HG02678 (cell line): ENCODE results near the gene GJA1.
"Not testable (repeated sequence)": the region's sequence is repeated elsewhere in the genome, so short reads cannot be mapped to it uniquely, and the experiment has no call there.

Source experiments
- ATAC-seq: cut with Tn5 transposase; IDR thresholded peaks from one replicate; pipeline ENCODE4 v1.9.1; 2021; ENCODE audit warnings: mild to moderate bottlenecking, moderate library complexity; ENCODE audit not compliant: unreplicated experiment

Gene GJA1

DNA sequence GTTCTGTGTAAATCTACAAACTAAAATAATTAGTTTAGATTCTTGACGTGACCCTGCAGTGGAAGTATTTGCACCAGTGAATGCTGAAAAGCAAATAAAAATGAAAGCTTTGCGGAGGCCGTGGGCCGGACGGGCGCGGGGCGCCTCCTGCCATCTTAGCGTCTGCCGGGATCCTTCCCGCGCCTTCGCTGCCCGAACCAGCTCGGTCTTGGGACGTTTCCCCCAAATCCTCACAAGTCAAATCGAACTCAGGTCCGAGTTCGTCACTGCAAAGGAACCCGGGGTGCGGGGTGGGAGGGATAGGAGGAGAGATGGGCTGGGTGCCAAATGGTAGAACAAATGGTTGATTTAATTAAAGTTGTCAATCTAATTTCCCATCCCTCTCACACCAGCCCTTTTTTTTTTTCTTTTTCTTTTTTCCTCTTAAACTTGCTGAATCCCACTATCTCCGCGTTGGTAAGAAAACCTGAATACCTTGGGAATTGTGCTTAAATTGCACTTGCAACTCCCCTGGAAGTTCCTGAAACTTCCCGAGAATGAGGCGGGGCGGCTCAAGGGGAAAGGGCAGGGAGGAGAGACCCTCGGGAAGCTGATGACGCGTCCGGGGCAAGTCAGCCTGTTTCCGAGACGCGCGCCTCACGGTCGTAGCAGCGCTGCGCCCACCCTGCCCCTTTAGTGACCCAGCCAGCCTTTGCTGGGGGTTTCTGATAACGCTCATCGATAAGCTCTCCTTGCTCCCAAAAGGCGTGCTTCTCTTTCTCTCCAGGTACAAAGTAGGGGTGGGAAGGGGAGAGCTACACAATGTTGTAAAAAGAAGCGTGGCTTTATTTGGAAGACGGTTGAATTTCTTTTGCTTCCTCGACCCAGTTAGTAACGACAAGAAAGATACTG lies 1.8 kb downstream of the GJA1 start:
- ATAC-seq: no peak

DNA sequence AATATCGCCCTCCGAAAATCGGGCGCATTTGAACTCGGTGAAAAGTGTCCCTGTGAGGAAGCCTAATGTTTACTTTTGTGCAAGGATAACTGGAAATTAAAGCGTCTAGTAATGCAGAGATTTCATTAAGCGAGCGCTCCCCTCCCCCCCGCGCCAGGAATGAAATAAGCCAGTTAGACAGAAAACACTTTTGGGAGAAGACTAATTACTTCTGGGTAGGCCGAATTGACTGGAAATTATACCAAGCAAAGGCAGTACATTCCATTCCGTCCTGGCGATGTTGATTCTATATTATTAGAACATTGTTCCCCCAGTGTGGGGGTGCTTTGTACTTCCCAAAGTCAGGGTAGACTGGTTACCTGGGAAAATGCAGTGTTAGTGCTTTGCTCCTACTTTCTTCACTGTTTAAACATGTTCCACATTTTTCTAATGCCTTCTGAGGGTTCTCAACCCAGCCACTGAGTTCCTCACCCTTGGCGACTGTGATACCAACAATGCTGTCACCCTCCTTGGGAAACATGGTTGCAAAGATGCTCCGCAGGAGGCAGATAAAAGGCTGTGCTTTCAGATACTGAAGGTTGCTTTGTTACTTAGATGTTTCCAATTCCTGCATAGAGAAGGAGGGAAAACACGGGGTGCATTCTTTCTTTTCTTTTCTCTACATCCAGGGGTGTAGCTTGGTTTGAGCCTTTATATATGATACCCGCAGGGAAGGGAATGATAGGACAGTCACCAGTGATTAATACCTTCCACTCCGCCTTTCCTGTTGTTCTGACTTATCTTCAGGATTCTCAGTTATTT lies 2.6 kb downstream of the GJA1 start:
- no peak for ATAC-seq

DNA sequence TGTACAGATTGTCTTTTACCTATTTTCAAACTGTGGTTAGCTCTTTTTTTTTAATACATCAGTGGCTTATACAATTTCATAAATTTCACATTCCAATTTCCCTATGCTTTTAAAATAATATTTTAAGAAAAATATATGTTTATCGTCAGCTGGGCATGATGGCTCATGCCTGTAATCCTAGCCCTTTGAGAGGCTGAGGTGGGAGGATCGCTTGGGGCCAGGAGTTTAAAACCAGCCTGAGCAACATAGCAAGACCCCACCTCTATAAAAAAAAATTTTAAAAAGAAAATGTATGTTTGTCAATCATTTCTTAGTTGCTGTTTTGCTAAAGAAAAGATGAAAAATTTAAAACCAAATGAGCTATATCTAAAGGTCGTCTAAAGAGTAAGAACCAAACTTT lies 3.4 kb downstream of the GJA1 start:
- no peak for ATAC-seq

DNA sequence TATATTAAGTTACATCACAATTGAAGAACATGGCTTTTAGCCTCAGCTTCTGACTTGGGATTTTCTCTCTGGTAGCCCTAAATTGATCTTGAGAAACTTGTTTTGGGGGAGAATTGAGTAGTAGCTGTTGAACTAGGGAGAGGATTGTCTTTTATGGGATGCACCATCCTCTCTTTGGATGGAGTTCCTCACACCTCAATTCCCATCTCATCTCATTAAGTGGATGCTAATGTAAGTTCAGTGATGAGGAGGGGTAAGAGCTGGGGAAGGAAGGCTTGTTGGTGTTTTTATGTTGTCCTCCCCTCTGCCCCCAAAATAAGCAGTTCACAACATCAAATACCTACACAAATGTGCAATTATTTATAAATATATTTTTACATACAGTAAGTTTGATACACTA lies 4.0 kb downstream of the GJA1 start:
- no peak for ATAC-seq

DNA sequence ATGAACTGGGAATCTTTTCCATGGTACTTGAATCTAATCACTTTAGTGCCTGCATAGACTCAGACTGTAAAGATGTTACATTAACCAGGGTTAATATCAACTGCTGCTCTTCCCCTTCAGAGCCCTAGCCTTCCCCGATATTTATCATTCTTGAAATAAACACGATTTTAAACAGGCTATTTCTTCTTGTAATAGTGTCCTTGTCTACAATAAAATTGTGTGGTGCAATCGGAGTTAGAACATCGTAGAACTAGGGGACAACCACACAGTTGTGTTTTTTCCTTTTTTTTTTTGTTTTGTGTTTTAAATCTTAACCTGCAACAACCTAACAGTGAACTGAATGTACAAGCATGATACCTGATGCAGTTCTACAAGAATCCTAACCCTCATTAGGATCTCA lies 4.5 kb downstream of the GJA1 start:
- ATAC-seq: no peak

DNA sequence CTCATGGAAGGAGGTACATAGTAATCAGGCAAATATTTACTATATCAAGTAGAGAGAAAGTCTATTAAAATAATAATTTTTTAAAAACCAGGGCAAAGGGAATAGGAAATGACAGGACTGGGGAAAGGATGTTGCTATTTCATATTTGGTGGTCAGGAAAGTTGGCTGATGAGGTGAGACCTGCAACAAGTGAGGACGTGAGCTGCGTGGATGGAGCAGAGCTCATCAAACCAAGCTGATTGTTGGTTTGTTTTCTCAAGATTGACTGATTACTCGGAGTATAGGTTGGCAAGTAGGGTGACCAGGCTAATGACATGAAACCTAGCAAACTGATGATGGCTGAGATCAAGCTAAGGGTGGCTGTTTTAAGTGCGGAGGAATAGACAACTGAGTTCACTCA lies 6.0 kb downstream of the GJA1 start:
- ATAC-seq: no peak

DNA sequence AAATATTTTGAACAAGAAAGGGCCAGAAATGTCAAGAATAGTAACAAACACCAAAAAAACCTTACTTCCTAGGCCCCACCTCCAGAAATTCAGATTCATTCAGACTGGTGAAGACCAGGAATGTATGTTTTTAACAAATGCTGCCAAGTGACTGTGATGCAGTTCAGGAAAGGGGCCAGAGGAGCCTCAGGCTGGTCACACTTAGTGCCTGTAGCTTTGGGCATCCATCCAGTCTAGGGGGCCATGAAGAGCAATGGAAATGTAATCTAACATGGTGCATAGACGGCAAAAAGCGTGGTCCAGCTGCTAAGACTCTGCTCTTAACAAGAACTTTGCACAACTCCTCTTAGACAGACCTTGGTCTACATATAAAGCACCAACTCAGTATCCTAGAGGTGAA lies 7.1 kb downstream of the GJA1 start:
- no peak for ATAC-seq

DNA sequence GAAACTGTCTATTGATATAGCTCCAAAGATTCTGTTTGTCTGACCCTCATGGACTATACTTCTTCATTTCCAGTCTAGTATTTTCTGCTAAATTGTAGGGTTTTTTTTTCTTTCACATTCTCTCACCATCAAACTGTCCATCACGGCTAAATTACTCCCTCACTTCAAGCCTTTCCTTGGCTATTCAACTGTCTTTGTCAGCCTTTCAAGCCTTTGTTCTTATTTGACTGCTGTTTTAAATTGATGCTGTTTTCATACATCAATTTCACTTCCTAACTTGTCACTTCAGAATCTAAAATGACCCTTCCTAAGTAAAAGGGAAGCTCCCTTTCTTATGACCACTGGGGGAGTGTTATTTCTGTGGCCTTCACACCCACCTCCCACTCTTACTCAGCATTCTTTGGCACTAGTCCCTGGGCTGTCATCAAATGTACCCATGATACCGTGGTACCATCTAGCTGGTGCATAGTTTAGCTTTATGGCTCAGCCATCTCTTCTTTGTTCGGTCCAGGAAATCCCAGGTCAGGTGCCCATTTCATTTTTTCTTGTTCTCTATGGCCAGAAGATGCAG lies 8.6 kb downstream of the GJA1 start:
- no peak for ATAC-seq

DNA sequence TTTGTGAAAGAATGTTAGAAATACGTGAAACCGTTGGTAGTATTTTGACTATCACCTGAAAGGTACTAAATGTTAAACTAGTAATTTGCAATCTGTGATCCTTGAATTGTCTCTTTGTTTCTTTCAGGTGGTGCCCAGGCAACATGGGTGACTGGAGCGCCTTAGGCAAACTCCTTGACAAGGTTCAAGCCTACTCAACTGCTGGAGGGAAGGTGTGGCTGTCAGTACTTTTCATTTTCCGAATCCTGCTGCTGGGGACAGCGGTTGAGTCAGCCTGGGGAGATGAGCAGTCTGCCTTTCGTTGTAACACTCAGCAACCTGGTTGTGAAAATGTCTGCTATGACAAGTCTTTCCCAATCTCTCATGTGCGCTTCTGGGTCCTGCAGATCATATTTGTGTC lies 11.3 kb downstream of the GJA1 start:
- ATAC-seq: not testable (repeated sequence)

DNA sequence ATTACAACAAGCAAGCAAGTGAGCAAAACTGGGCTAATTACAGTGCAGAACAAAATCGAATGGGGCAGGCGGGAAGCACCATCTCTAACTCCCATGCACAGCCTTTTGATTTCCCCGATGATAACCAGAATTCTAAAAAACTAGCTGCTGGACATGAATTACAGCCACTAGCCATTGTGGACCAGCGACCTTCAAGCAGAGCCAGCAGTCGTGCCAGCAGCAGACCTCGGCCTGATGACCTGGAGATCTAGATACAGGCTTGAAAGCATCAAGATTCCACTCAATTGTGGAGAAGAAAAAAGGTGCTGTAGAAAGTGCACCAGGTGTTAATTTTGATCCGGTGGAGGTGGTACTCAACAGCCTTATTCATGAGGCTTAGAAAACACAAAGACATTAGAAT lies 12.3 kb downstream of the GJA1 start:
- ATAC-seq: not testable (repeated sequence)

DNA sequence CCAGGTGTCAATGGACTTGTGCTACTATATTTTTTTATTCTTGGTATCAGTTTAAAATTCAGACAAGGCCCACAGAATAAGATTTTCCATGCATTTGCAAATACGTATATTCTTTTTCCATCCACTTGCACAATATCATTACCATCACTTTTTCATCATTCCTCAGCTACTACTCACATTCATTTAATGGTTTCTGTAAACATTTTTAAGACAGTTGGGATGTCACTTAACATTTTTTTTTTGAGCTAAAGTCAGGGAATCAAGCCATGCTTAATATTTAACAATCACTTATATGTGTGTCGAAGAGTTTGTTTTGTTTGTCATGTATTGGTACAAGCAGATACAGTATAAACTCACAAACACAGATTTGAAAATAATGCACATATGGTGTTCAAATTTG lies 13.1 kb downstream of the GJA1 start:
- ATAC-seq: not testable (repeated sequence)

DNA sequence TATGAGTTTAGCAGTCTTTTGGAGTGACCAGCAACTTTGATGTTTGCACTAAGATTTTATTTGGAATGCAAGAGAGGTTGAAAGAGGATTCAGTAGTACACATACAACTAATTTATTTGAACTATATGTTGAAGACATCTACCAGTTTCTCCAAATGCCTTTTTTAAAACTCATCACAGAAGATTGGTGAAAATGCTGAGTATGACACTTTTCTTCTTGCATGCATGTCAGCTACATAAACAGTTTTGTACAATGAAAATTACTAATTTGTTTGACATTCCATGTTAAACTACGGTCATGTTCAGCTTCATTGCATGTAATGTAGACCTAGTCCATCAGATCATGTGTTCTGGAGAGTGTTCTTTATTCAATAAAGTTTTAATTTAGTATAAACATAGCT lies 13.9 kb downstream of the GJA1 start:
- no peak for ATAC-seq

DNA sequence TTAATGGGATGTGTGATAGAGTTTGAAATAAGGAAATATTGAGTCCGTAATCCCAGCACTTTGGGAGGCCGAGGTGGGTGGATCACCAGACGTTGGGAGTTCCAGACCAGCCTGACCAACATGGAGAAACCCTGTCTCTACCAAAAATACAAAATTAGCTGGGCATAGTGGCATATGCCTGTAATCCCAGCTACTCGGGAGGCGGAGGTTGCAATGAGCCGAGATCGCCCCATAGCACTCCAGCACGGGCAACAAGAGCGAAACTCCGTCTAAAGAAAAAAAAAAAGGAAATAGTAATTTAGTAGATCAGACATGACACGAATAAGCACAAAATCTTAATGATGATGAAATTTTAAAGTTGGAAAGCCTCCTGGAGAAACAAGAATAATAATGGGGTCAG lies 14.8 kb downstream of the GJA1 start:
- ATAC-seq: no peak

DNA sequence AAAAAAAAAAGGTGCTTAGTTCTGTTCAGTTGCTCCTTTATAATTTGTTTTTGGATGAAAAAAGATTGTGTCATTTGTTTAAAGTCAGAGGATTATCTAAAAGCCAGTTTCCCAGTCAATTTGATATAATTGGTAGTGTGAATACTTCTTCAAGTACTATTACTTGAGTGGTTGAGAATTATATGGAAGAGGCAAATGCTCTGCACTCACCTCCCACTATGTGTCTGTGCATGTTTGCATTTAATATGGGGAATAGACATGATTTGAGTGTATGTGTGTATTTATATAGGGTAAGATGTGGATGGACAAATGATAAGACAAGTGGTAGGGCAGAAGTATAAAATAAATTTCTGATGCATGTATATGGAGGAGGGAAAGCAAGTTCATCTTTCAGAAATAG lies 15.8 kb downstream of the GJA1 start:
- no peak for ATAC-seq

DNA sequence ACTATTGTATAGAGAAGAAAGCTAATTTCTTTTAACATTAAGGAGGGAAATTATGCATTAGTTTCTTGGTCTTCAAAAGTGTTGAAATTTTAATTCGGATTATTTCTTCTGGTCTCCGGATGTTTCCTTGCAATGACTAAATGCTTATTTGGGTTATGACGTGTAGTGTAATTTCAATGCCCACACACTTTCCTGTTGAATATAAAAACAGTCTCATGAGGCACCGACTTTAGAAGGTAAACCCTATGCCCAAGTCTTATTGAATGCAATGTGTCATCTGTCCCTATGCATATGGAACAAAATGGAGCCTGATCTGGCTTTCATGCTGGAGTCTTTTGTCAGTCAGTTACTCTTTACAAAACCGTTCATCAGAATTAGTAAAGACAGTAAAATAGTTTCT lies 17.7 kb downstream of the GJA1 start:
- ATAC-seq: no peak

DNA sequence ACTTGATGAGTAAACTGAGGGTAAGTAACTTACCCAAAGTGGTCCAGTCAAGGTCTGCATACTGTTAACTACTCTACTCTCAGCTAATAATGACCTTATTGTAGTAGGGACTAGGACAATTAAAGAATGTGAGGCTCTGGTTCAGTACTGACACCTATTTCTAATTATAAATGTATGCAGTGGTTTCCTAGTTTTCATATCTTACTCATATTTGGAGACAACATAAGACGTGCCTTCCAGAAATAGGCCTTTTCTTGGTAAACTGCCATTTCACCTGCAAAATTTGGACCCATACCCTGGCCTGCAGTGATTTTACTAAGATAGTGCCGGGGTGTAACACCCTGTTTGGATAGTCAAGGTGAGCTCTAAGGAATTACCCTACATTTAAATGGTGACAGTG lies 24.7 kb downstream of the GJA1 start:
- no peak for ATAC-seq

DNA sequence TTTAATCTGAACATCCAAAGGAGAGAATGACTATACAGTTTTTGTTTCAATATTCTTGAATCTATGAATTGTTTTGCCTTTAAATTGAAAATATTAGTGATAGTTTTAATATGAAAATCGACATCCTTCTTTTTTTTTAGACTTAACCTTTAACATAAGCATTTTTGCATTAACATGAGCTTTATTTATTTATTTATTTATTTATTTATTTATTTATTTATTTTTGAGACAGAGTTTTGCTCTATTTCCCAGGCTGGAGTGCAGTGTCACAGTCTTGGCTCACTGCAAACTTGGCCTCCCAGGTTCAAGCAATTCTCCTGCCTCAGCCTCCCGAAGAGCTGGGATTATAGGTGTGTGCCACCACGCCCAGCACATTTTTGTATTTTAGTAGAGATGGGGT lies 27.6 kb downstream of the GJA1 start:
- ATAC-seq: no peak

DNA sequence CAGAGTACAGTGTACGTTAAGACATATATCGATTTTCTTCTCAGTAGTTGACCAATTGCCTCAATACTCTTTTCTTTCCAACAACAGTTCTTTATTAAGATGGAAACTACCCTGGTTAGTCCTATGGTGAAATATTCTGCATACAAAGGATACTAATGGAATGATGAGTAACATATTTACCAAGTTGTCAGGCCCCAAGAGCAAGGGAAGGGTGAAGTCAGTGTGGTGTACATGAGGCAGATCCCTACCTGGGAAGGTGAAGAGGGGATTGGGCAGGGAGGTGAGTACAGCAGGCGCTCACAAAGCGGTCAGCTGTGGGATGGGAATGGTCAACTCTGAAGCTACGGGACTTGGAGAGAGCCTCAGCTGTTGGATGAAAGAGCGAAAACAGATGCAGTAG lies 29.7 kb downstream of the GJA1 start:
- no peak for ATAC-seq

DNA sequence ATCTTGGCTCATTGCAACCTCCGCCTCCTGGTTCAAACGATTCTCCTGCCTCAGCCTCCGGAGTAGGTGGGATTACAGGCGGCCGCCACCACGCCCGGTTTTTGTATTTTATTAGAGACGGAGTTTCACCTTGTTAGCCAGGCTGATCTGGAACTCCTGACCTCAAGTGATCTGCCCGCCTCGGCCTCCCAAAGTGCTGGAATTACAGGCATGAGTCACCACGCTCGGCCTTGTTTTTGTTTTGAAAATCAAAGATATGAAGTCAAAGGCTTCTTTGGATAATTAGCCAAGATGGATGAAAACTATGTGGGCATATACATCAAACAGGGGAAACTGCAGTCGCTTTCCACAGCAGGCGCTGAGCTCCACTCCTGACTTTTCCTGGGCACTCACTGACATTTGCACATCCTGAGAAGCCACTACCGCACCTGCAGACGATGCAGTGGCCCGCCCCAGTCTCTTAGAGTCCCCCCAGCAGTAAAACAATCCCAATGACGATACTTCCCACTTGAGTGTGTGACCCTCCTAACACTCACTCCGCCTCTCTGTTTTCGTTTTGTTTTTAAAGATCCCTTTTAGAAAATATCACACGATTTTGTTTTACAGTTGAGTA lies 44.1 kb downstream of the GJA1 start:
- ATAC-seq: no peak

DNA sequence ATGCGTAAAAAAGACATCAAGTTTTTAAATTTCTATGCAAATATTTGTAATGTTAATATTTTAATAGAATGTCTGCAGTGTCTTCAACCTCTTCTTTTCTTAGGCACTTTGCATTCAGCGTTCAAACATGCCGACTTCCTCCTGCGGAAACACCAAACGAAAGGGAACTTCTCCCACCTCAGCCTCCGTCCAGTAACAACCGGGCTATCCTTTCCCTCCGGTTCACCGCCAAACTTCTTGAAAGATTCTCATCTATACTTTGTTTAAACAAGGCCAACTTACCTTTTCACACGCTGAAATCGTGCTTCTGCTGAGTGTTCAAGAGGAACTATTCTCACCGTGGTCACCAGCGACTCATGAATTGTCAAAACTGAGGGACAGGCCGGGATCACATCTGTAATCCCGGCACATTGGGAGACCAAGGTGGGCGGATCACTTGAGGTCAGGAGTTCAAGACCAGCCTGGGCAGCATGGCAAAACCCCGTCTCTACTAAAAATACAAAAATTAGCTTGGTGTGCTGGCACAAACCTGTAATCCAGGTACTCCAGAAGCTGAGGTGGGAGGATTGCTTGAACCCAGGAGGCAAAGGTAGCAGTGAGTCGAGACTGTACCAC lies 44.8 kb downstream of the GJA1 start:
- no peak for ATAC-seq
